Measurements from ENCODE around the gene C16orf96.

Gene C16orf96

DNA sequence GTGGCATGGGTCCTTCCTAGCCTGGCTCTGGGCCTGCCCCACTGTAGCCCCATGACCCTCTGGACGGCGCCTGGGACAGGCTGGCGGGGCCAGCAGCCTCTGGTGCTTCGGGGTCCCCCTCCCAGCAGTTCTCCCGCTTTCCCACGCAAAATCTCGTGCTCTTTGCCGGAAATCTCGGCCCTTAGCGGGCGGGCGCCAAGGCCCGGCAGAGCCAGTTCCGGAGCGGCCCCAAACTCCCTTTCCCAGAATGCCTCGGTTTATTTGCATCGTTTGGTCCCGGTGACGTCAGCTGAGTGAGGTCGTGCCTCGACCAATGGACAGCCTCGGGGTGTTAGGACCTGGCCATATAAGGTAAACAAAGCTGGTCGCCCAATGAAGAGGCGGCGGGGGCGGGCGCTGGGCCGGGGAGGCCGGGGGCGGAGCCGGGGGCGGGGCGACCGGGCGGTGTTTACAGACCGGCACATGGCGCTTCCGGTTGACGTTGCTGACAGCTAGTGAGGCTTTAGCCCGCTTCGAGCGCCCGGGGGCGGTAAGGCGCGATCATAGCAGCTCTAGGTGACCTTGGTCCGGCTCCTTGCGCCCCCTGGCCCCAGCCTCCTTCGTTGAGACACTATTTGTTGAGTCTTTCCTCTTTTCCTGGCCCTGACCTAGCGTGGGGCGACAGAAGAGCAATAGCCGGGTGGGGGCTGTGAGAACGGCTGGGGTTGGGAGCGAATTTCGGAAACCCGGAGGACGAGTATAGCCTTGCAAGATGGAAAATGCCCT, 60.1 kb downstream of the C16orf96 start:
- DNase-seq, result peak; percentile 85 to 100 (median 99)

DNA sequence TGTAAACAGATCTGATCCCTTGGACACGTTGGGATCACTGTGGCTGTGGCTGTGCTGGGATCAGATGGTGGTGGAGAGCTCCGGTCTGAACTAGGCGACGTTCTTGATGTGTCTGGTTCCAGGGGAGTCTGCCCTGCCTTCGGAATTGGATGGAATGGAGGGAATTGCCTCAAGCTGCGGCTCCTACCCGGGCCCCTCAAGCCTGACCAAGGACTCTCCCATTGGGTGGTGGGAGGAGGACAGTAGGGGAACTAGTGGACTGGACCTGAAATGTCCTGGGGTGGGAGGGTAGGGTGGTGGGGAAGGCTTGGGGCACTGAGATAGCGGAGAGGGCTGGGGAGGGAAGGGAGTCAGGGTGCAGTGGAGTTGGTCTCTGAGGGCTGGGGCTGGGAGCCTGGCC, 61.7 kb downstream of the C16orf96 start:
- no peak for DNase-seq

DNA sequence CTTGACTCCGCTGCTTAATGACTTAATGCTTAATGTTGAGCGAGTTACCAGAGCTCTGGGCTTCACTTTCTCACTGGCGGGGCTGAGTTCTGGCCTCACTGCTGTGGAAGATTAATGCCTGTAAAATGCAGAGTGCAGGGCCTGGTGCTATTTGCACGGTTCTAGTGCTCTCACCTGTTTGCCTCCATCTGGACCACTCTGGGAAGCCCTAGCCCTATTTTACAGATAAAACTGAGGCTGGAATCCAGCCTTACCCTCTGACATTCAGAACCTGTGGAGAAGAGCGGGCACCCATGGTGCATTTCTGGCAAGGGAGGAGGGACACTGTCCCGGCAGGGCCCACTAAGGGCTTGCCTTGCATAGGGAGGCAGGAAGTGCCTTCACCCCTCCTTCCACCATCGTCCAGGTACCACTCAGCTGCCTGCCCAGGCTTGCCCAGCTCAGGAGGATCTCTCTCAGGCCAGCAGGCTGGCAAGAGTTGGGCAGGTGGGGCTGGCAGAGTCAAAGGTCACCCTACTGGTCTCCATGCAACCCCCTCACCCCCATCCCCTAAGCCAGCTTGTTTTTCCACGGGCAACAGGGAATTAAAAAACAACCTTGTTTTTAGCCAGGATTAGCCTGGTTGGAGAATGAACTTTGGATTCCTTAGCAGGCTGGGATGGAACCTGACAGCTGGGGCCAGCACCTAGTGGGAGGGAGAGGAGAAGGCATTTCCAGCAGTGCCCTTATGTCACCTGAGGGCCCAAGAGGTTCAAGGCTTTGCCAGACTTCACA, 62.7 kb downstream of the C16orf96 start:
- no peak for DNase-seq

DNA sequence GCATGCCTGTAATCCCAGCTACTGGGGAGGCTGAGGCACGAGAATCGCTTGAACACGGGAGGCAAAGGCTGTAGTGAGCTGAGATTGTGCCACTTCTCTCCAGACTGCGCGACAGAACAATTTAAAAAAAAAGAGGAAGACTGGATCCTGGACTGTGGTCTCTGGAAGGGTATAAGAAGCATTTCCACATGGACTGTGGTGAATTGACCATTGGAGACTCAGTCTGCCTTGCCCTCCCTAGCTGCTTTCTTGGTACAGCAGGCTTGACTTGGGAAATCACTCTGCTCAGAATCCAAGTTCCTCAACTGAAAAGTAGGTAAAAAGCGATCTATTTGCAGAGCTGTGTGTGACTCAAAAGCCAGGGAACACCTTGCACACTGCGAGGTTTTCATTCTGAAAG, 67.5 kb downstream of the C16orf96 start:
- no peak for DNase-seq

DNA sequence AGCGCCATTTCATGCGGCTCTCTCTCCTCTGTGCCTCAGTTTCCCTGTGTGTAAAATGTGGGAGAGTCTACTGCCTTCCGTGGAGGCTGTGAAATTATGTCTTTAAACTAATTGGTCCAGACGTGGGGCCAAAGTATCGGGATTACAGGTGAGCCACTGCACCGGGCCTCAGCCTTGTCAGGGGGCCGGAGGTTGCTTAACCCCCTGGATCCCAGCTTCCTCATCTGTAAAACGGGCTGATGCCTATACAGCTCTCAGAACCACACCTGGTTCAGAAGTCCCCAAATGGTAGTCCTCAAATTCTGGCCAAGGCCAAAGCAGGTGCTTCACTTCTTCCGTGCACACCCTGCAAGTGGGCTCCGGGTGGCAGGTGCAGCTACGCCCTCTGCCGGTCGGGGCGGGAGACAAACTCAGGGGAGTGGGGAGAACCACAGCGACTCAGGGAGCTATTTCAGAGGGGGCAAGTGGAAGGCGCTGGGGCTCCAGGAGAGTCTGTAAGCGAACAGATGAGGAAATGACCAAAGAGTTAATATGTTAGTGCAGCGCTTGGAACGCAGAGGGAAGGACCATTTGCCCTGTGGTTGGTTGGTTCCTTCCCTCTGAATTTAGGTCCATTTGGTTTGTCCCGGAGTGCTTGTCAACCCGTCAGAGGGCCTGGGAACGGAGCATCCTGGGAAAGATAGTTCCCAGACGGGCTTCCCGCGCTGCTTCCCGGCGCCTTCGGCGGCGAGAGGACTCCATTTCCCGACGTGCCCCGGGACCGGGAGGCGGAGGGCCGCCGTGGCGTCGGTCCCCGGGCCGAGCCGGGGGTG, 68.1 kb downstream of the C16orf96 start, which contains the start of gene MGRN1:
Gene MGRN1, plus strand, starts transcription at position 812 of the 812 bp plus-strand sequence. CDS start 135 bp downstream, outside the sequence.
- DNase-seq, result peak; percentile 42 to 97 (median 92)

DNA sequence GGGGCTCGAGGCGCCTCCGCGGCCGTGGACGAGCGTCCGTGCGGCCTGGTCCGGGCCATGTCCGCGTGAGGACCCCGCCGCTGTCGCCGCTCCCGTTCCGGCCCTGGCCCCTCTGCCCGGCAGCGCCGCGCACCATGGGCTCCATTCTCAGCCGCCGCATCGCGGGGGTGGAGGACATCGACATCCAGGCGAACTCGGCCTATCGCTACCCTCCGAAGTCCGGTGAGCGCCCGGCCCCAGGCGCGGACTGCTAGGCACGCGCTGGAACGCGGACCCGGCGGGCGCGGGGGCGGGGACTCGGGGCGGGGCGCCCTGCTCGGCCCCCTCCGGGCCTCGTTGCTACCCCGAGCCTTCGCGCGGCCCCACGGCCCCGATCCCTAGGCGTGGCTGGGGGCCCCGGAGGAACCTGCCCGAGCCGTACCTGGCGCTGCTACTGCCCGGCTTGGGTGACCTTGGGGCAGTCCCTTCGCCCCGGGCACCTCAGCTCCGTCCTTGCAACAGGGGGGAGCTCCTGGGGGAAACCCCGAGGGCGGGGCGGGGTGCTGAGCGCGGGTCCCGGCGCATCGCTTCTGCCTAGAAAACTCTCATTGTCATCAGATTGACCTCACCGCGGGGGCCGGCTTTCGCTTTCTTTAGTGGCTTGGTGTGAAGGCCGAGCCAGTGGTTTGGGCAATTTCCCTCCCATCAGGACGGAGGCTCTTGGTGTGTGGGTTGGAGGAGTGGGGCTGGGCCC, 68.9 kb downstream of the C16orf96 start:
- DNase-seq, result peak in 25 of 56 donors; percentile 19 to 67 (median 40)

DNA sequence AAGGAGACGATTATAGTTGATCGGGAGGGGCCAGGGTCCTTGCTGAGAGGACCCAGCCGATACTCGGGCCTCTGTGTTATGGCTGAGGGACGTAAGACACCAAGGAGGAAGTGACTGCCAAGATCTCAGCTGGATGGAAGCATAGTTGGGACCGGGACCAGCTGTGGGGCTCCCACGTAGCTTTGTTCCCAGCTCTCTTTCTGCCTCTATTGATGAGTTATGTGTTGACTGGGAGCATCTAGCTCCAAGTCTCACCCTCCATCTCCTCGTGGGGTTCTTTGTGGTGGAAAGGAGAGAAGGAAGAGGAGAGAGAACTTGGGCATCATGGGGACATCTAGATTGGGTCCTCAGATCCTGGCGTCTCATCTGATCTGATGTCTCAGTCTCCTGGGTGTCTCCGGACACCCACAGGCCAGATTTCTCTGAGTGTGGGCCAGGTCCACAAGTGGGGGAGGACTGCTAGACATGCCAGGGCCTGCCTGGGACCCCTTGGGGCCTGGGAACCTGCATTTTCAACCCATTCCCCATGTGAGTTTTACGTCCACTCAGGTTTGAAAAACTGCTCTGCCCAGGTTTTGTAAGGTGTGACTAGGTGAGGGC, 69.5 kb downstream of the C16orf96 start:
- DNase-seq, result peak in 1 of 56 donors; percentile 32

DNA sequence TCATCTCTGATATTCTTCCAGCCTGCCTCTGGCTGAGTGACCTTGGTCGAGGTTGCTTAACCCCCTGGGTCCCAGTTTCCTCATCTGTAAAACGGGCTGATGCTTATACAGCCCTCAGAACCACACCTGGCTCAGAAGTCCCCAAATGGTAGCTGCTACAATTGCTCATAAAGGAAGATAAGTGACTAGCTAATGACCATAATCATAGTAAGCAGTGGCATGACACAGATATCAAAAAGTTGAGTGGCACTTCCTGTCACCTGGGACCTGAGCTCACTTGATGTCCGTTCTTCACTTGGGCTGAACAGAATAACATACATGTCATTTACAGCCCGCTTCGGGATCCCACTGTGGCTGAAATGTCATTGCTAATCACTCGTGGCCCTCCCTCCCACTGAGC, 70.3 kb downstream of the C16orf96 start:
- DNase-seq, result no peak

DNA sequence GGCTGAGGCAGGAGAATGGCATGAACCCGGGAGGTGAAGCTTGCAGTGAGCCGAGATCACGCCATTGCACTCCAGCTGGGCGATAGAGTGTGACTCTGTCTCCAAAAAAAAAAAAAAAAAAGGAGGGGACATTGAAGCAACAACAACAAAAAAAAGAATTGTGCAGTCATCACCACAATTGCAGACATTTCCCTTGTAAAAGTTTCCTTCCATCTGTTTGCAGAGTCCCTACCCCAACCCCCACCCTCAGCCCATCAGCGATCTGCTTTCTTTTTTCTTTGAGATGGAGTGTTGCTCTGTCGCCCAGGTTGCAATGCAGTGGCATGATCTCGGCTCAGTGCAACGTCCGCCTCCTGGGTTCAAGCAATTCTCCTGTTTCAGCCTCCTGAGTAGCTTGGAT, 72.1 kb downstream of the C16orf96 start:
- no peak for DNase-seq

DNA sequence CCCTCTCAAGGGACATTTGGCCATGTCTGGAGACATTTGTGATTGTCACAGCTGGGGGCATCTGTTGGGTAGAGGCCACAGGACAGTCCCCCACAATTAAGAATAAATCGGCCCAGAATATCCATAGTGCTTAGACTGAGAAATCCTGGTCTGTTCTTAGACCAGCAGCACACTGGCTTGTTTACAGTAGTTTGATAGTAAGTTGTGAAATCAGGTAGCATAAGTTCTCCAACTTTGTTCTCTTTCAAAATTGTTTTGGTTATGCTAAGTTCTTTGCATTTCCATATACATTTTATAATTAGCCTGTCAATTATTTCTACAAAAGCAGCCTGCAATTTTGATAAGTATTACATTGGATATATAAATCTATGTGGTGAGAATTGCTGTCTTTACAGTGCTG, 75.3 kb downstream of the C16orf96 start:
- DNase-seq, result no peak

DNA sequence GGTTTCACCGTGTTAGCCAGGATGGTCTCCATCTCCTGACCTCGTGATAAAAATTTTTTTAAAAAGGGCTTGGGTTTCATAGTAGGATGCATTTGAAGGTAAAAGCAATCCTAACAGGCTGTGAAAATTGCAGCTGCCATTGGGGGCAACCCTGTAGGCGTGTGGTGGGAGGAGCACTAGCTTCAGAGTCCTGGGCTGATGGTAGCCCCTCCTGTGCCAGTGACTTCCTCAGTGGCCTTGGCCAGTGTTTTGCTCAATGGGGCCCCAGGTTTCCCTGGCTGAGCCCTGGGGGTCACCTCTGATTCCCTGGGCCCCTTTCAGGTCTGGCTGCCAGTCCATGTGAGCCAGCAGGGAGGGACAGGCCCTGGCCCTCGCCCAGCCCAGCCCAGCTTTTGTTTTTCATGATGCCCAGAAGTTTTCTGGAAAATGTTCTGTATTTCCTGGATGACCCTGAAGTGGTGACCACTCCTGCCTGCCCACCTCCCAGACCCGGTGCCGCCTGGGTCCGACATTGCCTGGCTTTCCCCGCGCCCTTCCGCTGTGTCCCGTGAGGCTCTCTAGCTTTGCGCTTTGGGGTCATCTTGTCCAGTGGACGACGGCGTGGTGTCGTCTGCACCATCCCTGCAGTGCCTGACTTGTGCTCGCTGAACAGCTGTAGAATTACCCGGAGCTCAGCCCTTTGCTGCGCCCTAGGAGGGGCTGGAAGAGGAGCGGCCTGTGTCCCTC, 77.9 kb downstream of the C16orf96 start:
- no peak for DNase-seq

DNA sequence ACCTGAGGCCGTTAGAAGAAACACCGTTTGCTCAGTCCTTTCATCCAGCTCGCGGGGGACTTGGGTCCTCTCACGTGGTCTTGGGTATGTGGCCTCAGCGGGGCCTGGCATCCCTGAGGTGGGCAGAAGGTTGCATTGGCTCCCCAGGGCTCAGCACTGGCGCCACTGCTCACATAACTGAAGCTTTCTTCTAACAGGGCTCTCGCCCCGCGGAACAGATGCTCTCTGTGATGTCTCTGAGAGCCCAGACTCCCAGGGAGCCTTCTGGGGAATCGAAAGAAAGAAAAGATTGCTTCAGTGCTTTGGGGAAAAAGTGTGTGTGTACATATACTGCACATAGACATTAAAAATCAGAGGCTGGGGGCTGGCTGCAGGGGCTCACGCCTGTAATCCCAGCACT, 78.6 kb downstream of the C16orf96 start:
- peak in 4 of 56 donors; percentile 19 to 24 (median 21) for DNase-seq

DNA sequence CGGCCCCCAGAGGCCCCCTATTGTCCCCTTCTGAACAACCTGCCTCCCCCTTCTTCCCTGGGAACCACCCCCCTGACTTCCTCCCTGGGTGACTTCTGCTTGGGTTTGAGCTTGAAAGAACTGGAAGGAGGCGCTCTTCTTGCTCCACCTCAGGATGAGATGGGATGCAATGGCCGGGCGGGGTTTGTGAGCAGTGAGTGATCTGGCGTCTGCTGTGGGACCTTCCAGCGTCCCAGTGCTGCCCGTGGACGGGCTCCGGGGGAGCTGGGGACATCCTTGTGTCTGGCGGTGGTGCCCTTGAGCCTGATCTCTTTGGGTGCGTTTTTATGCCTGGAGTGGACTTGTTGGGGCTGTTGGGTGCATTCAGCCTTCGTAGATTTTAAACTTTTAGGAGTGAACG, 80.1 kb downstream of the C16orf96 start:
- no peak for DNase-seq

DNA sequence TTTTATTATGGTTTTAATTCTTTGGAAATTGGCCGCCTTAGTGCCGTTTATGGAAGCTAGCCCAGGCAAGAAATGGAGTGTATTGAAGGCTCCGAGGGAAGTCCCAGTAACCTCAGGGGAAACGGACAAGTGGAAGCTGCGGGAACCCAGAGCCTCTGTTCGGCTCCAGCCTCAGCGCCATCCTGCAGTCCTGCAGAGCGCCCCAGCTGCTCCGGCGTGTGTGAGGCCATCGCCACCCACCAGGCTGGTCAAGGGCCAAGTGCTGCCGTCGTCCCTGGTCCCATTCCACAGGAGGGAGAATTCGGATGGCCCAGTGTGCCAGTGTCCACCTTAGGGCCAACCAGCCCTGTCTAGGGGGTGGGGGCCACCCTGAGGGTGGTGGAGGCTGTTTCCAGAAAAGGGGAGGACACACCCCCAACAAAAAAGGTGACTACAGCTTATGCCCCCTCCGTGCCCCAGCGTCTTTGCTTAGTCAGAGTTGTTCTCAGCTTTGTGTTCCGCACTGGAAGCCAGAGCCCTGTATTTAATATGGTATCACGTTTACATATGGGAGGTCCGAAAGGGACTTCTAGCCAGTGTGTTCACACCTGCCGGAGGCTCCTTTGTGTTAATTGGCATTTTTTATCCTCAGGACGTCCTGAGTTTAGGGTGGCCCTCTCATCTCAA, 81.5 kb downstream of the C16orf96 start:
- peak in 10 of 56 donors; percentile 11 to 58 (median 24) for DNase-seq

DNA sequence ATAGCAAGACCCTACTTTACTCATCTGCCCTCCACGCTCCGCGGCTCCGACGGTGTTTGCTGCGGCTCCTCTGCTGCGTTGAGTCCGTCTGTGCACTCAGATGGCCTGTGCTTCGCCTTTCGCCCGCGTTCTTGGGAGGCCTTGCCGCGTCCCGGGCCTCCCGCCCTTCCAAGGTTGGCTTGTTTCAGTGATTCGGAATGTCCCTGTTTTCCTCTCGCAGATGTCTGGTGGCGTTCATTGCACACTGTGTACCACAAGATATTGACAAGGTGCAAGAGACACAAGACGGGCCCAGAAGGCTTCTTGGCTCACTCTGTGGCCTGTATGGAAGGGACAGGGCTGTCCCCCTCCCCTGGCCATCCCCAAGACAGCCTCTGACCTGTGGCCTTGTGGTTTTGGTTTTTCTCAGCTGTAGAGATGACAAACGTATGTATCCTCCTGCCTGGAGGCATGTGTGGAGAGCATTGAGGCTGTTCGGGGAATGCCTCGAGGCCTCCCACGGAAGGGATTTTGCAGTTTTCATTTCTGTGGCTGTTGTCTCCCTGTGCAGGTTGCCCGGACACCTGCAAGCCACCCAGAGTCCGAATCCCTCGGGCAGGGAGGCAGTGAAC, 83.9 kb downstream of the C16orf96 start:
- DNase-seq, result no peak

DNA sequence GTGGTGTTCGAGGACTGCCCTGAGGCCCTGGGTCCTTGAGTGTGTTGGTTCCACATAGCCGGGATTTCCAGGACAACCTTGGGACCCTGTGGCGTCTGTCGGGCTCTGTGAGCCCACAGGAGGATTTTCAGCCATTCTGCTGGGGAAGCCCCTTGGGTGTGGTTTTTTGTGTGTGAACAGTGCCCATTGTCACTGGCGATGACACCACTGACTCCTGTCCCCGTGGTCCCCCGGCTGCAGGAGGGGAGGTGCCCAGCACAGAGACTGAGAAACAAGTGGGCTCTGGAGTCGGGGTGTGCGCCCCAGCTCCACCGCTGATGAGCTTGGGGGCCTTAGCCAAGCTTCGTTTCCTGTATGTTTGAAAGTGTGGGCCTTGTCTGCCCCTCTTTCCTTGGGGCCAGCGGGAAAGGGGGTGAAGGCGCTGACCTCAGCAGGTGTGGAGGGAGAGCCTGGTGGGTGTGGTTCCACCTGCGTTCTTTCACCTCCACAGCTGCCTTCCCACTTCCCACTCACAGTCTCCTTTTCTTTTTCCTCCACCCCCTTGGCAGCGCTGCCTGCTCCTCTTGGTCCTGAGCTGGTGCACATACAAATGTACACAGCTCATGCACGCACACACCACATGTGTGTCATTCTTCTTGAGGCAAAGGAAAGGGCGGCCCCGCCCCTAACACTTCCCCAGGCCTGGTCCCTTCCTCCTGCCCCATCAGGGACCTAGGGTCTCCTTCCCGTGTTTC, 84.6 kb downstream of the C16orf96 start:
- DNase-seq, result peak in 1 of 56 donors; percentile 10

DNA sequence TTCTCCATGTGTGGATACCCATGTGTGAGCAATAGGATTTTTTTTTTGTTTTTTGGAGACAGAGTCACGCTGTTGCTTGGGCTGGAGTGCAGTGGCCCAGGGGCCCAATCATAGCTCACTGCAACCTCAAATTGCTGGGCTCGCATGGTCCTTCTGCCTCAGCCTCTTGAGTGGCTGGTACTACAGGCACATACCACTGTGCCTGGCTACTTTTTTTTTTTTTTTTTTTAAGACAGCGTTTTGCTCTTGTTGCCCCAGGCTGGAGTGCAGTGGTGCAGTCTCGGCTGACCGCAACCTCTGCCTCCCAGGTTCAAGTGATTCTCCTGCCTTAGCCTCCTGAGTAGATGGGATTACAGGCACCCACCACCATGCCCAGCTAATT, 85.2 kb downstream of the C16orf96 start:
- DNase-seq, result no peak

DNA sequence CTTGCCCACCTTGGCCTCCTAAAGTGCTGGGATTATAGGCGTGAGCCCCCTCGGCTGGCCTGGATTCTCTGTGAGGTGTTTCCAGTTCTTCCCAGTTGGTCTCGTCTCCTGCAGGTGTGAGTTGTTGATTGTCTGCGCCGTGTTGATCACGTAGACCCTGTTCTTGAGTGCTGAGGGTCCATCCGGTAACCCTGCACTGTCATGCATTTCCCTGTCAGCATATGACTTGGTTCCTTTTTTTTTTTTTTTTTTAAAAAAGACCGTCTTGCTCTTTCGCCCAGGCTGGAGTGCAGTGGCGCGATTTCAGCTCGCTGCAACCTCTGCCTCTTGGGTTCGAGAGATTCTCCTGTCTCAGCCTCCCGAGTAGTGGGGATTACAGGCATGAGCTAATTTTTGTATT, 85.8 kb downstream of the C16orf96 start:
- no peak for DNase-seq
